SK-N-MC (cell line): ENCODE data around the gene FKBP10.
"Not testable (repeated sequence)": the region's sequence is repeated elsewhere in the genome, so short reads cannot be mapped to it uniquely, and the experiment has no call there.

Source experiments
- EZH2 ChIP-seq: fragments of 200-600 bp; sonication (generic); IDR thresholded peaks from one replicate; pipeline ENCODE4 v1.6.1; 2017; ENCODE audit warnings: antibody characterized with exemption
- POLR2AphosphoS5 ChIP-seq: IDR thresholded peaks from 2 replicates; pipeline ENCODE4 v1.6.1; 2012; ENCODE audit warnings: mild to moderate bottlenecking, low read depth, low read length, borderline replicate concordance

DNA sequence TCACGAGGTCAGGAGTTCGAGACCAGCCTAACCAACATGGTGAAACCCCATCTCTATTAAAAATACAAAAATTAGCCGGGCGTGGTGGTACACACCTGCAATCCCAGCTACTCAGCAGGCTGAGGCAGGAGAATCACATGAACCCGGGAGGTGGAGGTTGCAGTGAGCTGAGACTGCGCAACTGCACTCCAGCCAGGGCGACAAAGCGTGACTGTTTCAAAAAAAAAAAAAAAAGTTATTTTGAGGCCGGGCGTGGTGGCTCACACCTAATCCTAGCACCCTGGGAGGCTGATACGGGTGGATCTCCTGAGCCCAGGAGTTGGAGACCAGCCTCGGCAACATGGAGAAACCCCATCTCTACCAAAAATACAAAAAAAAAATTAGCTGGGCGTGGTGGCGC, 38.6 kb downstream of the FKBP10 start:
- not testable (repeated sequence) for TF ChIP-seq EZH2, POLR2AphosphoS5
